GM19351 (cell line): ENCODE data around the gene STRIP2.
"Not testable (repeated sequence)": the region's sequence is repeated elsewhere in the genome, so short reads cannot be mapped to it uniquely, and the experiment has no call there.

Experiments used
- ATAC-seq: cut with Tn5 transposase; IDR thresholded peaks from one replicate; pipeline ENCODE4 v1.9.1; 2021; ENCODE audit warnings: mild to moderate bottlenecking, moderate library complexity; ENCODE audit not compliant: unreplicated experiment

STRIP2 gene

DNA sequence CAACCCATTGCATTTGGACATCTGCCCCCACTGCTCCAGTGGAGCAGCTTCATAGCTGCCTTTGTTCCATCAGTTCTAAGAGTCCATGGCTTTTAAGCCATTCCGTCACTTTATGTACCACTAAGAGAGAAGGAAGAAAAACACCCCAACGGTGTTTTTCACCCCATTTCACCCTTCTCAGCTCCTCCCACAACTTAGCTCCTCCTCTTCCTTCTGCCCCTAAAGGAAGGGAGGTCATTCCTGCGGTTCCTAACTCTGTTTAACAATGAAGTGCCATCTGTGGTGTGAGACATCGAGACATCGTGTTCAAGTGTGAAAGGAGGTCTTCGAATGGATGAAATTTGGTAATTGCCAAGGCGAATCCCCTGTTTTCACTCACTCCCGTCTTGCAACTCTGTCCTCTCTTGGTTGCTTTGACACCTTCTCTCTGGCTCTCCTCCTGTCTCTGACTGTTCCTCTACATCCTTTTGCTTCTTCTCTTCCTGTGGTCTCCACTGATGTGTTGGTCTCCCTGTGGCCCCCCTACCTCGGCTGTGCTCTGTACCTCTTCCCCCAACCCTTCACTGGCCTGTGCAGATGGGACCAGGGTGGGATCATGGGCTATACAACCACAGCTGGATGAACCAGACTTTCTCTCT is 91.1 kb downstream of the STRIP2 start:
- ATAC-seq, result no peak

GRCh38 chr7:129529643-129530042 is 95.4 kb downstream of the STRIP2 start:
- no peak for ATAC-seq

- no peak for ATAC-seq
Observed at GRCh38 chr7:129530795-129531391, 96.7 kb downstream of the STRIP2 start.

DNA sequence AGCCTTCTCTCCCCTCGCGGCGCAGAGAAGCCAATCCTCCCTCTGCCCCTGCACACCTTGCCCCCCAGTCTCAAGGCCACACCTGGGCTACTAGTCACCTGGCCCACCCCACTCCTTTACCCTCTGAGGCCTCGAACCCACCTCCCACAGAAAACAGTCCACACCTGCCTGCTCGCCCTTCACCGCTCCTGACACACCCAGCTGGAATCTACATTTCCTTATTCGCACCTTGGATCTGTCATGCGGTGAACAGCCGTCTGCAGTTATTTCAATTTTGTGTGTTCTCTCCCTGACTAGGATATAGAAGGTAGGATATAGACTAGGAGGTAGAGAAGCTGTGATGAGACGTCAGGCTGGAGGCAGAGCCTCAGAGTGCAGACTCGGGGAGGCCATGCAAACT is 97.5 kb downstream of the STRIP2 start:
- ATAC-seq, result no peak

DNA sequence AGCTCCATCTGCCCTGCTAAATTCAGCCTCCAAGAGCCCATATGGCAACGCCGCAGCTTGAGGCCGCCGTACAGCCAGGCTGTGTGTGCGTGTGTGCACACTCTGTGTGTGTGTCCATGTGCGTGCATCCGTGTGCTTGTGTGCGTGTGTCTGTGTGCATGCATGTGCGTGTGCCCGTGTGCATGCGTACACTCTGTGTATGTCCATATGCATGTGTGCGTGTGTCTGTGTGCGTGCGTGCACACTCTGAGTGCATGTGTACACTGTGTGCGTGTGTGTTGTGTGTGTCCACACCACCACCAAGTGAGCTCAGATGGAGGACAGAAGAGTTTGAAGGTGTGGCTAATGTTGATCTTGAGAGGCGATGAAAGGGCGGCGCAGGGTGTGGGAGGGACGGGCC is 98.1 kb downstream of the STRIP2 start:
- no peak for ATAC-seq

- not testable (repeated sequence) for ATAC-seq
Observed at GRCh38 chr7:129534558-129535274, 100.5 kb downstream of the STRIP2 start.

GRCh38 chr7:129535896-129536295 is 101.7 kb downstream of the STRIP2 start:
- ATAC-seq, result no peak

- no peak for ATAC-seq
Observed at GRCh38 chr7:129536323-129536722, 102.1 kb downstream of the STRIP2 start.
